GM18858 (cell line): ENCODE data around the gene CEACAM18.
"Not testable (repeated sequence)": the region's sequence is repeated elsewhere in the genome, so short reads cannot be mapped to it uniquely, and the experiment has no call there.

ENCODE experiments used
- ATAC-seq: cut with Tn5 transposase; IDR thresholded peaks from one replicate; pipeline ENCODE4 v1.9.1; 2021; ENCODE audit not compliant: unreplicated experiment

The CEACAM18 gene

DNA sequence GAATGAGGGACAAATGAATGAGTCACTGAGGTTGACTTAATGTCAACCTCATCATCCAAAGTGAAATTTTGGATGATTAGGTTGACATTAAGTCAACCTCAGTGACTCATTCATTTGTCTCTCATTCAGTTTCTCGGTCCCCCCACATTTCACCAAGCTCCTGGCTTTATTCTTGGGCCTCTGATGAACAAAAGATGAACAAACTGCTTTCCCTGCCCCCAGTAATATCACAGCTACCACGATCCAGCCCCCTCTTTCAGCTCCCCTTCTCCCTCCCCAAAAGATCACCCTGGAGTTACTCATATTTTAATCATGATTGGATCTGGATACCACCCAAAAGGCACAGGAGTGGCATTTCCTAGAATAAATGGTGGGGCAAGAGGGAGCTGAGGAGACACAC is 10.8 kb downstream of the CEACAM18 start:
- ATAC-seq, result no peak

- no peak for ATAC-seq
These were observed 12.3 kb downstream of the CEACAM18 start for GRCh38 chr19:51490676-51491075.

DNA sequence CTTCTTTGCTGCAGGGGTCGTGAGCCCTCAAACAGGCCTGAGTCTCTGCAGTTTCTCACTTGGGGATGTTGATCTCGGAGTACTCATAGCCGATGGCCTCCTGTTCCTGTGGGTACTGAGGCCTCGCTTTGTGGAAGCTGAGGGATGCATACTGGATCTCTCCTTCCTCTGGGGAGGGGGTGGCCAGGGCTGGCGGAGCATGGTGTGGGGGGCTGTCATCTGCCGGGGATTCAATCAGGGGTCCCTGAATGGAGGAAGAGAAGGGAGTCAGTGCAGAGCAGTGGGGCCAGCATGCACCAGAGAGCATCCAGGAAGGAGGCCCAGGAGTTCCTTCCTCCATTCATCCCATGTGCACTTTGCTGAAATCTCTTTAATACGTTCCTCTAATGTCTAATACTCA is 13.2 kb downstream of the CEACAM18 start:
- ATAC-seq, result no peak

DNA sequence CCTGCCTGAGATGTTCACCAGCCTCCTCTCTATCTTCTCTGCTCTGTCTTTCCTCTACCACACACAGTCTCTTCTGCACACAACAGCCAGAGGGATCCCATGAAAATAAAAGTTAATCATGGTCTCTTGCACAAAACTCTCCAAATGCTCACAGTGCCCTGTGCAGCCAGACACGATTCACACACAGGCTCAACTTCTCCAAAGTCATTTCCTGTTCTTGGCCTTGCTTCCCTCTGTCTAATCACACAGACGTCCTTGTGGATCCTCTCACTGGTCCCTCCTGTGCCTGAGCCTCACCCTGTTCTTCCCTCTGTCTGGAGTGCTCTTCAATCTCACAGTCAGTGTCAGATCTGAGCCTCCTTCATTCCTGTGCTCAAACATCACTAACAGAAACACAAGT is 15.4 kb downstream of the CEACAM18 start:
- no peak for ATAC-seq

DNA sequence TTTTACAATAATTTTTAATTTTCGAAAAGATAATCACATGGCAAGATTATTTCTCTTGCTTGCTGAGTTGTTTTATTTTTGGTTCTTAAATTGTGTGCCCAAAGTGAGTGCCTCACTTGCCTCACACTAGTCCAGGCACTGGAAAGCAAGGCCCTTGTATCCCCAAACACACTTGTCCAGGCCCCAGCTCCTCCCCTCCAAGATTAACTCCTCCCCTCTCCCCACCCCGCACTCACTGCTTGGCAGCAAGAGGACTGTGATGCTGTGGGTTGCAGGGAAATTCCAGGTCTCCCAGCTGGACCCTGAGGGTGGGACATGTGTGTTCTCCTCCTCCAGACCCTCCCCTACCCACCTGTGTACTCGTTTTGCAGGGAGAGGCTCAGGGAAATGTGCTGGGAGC is 19.3 kb downstream of the CEACAM18 start:
- ATAC-seq, result no peak

- ATAC-seq, result not testable (repeated sequence)
These were observed 22.6 kb downstream of the CEACAM18 start for GRCh38 chr19:51500931-51501330.

- no peak for ATAC-seq
These were observed 23.4 kb downstream of the CEACAM18 start, which contains the start of gene SIGLEC12 for GRCh38 chr19:51501594-51502263. Gene SIGLEC12, minus strand, starts transcription at chr19:51501800. Its CDS starts 67 bp downstream, at chr19:51501733.

- no peak for ATAC-seq
These were observed 25.0 kb downstream of the CEACAM18 start for GRCh38 chr19:51503286-51503817.

GRCh38 chr19:51503896-51504295 is 25.6 kb downstream of the CEACAM18 start:
- no peak for ATAC-seq

GRCh38 chr19:51505904-51506303 is 27.6 kb downstream of the CEACAM18 start:
- ATAC-seq, result no peak

DNA sequence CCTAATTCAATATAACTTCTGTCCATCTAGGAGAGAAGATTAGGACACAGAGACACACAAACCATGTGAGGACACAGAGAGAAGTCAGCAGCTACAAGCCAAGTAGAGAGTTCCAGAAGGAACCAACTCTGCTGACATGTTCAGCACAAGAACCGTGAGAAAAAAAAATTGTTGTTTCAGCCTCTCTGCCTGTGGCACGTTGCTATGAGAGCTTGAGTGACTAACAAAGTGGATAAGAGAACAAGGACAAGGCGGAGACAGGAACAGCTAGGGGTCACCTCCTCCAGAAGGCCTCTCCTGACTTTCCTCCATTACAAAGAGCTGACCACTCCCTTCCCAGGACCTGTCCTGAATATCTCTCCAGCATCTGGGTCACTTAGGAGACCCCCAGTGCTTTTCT is 28.9 kb downstream of the CEACAM18 start:
- ATAC-seq, result no peak

- no peak for ATAC-seq
These were observed 29.3 kb downstream of the CEACAM18 start for GRCh38 chr19:51507640-51508058.

GRCh38 chr19:51508059-51508733 is 29.9 kb downstream of the CEACAM18 start:
- no peak for ATAC-seq

DNA sequence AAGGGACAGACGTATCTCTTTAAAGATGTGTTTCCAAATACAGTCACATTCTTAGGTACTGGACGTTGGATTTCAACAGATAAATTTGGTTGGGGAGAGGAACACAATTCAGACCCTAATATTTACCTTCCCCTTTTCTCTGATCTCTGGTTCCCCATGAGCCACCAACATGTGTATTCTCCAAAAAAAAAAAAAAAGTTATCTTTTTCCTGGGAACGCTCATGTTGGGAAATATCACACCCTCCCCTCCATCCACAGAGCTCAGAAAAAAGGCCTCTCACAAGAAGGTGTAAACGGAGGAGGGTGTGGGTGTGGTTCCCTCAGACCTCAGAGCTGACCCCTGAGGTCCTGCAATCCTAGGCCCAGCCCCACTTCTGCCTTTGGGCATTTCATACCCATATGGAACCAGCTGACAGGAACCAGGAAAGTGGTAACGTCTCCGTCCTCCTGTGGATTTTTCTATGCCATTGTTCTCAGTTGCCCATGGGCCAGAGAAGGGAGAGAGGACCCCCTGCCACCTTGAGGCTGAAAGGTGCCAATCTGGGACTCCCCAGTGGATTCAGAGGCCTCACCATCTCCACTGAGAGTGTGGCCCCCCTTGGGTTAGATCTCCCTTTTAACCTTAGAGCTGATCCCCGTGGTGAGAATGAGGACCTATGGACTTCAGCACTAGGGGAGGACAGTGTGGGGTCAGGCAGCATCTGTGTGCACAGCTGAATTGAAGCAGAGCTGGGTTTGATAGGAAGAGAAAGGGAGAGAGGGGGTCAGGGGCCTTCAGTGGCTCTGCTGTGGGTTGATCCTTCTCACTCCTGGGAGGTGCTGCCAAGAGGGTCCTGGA is 31.7 kb downstream of the CEACAM18 start:
- ATAC-seq, result no peak

DNA sequence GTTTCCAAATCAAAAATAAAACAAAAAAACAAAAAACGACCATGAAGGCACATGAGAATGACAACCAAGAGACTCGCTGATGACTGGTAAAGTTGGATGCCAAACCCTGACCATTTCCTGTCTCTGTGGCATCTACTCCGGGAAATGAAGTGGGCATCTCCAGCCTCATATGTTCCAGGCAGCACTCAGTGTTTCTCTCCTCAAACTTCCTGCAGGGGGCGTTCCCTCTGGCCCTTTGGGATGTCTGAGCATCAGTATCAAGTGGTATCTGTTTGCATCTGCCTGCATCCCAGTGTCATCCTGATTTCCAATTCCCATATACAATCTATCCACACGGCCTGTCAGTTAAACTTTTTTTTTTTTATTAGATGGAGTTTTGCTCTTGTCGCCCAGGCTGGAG is 33.0 kb downstream of the CEACAM18 start:
- ATAC-seq, result no peak

DNA sequence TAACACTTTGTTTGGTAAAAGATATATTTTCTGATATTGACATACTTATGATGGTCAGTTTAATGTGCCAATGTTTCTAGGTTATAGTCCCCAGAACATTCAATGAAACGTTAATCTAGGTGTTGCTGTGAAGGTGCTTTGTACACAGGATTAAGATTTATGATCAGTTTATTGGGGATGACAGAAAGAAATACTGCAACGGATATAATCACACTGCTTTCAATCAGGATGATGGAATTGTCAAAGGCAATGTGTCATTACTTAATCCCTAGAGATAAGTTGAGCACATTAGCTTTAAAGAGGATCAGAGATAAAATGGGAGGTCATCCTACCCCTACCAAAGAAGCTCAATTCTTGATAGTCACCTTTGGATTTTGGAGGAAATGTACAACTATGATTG is 35.6 kb downstream of the CEACAM18 start:
- ATAC-seq, result no peak

DNA sequence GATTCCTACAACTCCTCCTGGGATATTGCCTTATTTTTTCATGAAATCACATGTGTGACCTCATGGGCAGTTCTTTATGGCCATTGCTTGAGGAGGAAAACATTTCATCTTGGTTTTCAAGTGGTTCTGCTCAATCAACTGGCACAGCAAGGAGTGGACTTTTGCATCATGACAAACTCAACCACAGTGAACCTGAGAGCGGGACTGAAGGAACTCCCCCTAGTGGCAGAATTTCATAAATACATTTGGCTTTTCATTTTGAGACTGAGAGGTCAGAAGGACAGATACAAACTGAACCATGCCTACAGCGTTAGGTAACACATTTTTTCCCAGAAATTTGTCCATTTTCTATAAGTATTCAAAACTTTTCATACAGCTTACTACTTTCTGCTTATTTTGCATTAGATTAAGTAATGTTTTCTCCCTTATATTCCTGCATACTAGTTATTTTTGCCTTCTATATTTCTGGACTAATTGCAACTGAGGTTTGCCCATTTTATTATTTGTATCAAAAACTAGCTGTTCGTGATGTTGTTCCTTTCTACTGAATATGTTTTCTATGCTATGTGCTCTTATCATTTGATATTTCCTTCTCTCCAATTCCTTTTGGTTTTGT is 36.6 kb downstream of the CEACAM18 start:
- ATAC-seq, result no peak

DNA sequence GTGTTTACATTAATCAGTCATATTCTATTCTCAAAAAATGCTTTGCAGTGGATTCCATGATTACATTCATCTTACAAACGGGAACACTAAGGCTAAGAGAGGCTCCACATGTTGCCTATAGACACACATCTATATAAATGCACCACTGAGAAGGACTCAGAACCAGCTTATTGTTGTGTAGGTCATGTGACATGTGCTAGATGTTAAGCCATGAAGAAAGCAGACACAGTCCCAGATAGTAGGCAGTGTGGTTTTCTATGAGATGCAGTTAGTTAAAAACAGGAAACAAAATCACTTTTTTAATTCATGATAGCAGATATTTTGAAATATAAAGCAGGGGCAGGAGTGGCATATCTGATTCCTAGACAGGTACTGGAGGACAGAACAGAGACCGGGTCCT is 42.4 kb downstream of the CEACAM18 start:
- no peak for ATAC-seq

DNA sequence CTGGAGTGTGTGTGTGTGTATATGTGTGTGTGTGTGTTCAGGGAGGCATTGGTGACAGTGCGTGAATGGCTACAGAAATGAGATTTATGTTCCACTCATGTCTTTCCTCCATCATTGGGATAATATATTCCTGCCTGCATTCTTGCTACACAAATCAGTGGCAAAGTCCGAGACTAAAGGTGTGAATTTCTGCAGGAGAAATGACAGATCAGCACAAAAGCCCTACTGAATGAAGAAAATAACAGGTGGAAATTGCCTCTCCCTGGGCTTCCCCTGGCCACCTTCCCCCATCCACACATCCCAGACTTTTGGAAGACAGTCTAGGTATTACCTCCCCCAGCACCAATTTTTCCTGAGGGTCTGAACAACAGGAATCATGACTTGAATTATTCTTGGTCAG is 43.0 kb downstream of the CEACAM18 start:
- ATAC-seq, result no peak

- no peak for ATAC-seq
These were observed 43.4 kb downstream of the CEACAM18 start for GRCh38 chr19:51521781-51522180.

DNA sequence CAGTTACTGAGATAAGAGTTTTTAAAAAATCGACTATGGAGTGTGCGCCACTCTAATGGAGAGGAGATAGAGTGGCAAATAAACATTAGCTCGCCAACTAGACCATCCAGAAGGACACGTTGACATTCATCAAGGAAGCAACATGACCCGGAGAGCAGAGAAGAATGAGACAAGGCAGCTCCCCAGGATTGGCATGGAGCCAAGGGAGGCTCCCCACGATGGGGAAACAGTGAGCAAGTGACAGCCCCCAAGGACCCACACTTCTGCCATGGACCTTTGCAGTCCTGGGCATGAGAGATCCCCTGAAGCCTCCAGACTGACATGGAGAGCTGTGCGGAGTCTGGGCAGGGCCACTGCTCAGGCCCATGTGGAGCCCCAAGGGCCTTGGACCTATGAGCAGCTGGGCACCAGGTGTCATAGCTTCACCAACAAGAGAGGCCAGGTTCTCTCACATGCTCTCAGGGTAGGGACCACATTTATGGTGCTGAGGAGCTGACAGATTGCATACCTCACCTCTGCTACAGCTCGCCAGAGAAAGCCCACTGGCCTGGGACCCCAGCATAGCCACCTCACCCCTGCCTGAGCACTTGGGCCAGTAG is 46.4 kb downstream of the CEACAM18 start:
- no peak for ATAC-seq
